ENCODE measurements around the gene LHFPL3. TPM values are rescaled to one million over a fixed set of nuclear protein-coding genes. Genes with fewer than 3 reads are reported as not detected.

The LHFPL3 gene
- total and polyA plus RNA-seq, 2 donors (not counting 3 experiments of a cell fraction or from before 2014, with no cell fraction given) = not detected

DNA sequence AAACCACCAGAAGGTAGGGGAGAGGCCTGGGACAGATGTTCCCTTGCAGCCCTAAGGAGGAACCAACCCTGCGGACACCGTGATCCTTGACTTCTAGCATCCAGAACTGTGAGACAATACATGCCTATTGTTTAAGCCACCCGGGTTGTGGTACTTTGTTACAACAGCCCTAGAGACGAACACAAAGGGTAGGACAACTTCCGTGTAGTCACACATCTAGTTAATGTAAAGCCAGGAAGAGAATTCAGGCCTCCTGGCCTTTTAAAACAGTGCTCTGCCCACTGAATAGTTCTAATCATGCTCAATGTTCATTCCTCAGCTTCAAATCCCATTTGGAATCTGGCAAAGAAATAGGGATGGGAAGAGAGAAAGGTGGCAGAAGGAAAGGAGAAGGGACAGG is 445.4 kb downstream of the LHFPL3 start:
- intact Hi-C loops (cut with micrococcal nuclease) = loop anchor here (5.0 kb wide), 1 partner anchor 39 kb away; no protein-coding TSS in a partner anchor
- H4K20me1 ChIP-seq (replicated peaks; ENCODE audit: control insufficient read depth, extremely low read depth, insufficient read depth, low read length) = no peaks in the 10 kb centered on the region
- H3K4me3 ChIP-seq (replicated peaks in 1 of 3; ENCODE audit: insufficient read depth in 1 of 3, low read depth in 1 of 3, low read length in 3 of 3) = no peak overlapping the region
- no TSS peak for BruUV-seq (replicated peaks)
- no peak overlapping the region for H3K4me2 ChIP-seq (ENCODE audit: insufficient read depth, low read length)
- no peaks in the 10 kb centered on the region for H3K9me3 ChIP-seq (replicated peaks; ENCODE audit: control insufficient read depth, insufficient read depth, low read length)
- H3K27ac ChIP-seq (ENCODE audit: insufficient read depth, low read depth, low read length) = no peak overlapping the region
- FAIRE-seq (no peak), DNase-seq (ENCODE audit: low read depth, low spot score) (no peak)
- dilution Hi-C loops (cut with MboI; ENCODE audit: extremely low pct_ligation_motif_present, low sequenced_read_pairs) = no loop called here
- no peak overlapping the region for H3K9ac ChIP-seq (replicated peaks; ENCODE audit: extremely low read depth, insufficient read depth, low read length)
- TF ChIP-seq, protein P1, sequence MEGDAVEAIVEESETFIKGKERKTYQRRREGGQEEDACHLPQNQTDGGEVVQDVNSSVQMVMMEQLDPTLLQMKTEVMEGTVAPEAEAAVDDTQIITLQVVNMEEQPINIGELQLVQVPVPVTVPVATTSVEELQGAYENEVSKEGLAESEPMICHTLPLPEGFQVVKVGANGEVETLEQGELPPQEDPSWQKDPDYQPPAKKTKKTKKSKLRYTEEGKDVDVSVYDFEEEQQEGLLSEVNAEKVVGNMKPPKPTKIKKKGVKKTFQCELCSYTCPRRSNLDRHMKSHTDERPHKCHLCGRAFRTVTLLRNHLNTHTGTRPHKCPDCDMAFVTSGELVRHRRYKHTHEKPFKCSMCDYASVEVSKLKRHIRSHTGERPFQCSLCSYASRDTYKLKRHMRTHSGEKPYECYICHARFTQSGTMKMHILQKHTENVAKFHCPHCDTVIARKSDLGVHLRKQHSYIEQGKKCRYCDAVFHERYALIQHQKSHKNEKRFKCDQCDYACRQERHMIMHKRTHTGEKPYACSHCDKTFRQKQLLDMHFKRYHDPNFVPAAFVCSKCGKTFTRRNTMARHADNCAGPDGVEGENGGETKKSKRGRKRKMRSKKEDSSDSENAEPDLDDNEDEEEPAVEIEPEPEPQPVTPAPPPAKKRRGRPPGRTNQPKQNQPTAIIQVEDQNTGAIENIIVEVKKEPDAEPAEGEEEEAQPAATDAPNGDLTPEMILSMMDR (IDR thresholded peaks at IDR 0.05; ENCODE audit: extremely low read depth in 1 of 2, insufficient read depth in 1 of 2, low read depth in 1 of 2, low read length in 2 of 2) = no peak
- no peak for TF ChIP-seq JUN (IDR thresholded peaks at IDR 0.05; ENCODE audit: borderline replicate concordance, insufficient read depth, insufficient read length, low read depth)
- TF ChIP-seq GATA2 (IDR thresholded peaks at IDR 0.05; ENCODE audit: insufficient read depth, insufficient read length, low read depth, low read length) = no peak
- no peak for TF ChIP-seq POLR2A (IDR thresholded peaks at IDR 0.05; ENCODE audit: low read depth, low read length)
- no peak for TF ChIP-seq MYC (IDR thresholded peaks at IDR 0.05; ENCODE audit: low read depth, low read length)
- TF ChIP-seq, protein P2, sequence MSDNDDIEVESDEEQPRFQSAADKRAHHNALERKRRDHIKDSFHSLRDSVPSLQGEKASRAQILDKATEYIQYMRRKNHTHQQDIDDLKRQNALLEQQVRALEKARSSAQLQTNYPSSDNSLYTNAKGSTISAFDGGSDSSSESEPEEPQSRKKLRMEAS (IDR thresholded peaks at IDR 0.05; ENCODE audit: insufficient read depth, insufficient read length) = no peak
- TF ChIP-seq EZH2 (IDR thresholded peaks at IDR 0.05; ENCODE audit: borderline replicate concordance, low read depth, low read length, severe bottlenecking) = no peak
- POLR2A ChIA-PET = no interaction called here
- peaks cover 0 to 2% of the 10 kb centered on the region in 2 experiments for H3K27me3 ChIP-seq (ENCODE audit: control insufficient read depth in 2 of 2, insufficient read depth in 2 of 2, low read length in 2 of 2)
- no peaks in the 10 kb centered on the region for H3K9me1 ChIP-seq (replicated peaks; ENCODE audit: control insufficient read depth, extremely low read depth, insufficient read depth, low read length)
- no peaks in the 10 kb centered on the region for H3K36me3 ChIP-seq (ENCODE audit: control insufficient read depth in 2 of 2, extremely low read depth in 1 of 2, insufficient read depth in 2 of 2, low read length in 2 of 2)
- no peaks in the 10 kb centered on the region for H3K79me2 ChIP-seq (ENCODE audit: control insufficient read depth, insufficient read depth, low read length)
- no peaks in the 10 kb centered on the region for H3K4me1 ChIP-seq (ENCODE audit: control insufficient read depth, extremely low read depth, insufficient read depth, low read length)
- H2AFZ ChIP-seq (ENCODE audit: low read depth, low read length) = no peak overlapping the region
- CTCF ChIA-PET = interaction anchor here (1.6 kb wide), 1 partner anchor 14 kb away, joined by 3 read pairs; no protein-coding TSS in a partner anchor

All from endothelial cell of umbilical vein (primary cell).